ENCODE measurements around the gene GRHL1.

GRCh38 chr2:9918275-9918674 lies 33.2 kb upstream of the GRHL1 start:
- no peak for TF ChIP-seq CTCF (IDR thresholded peaks at IDR 0.05)
- TF ChIP-seq POLR2A (IDR thresholded peaks at IDR 0.05), result no peak
